ENCODE measurements around the gene CYP3A7.
"Not testable (repeated sequence)": the region's sequence is repeated elsewhere in the genome, so short reads cannot be mapped to it uniquely, and the experiment has no call there.

Gene CYP3A7

GRCh38 chr7:99740573-99741440 lies 5.8 kb upstream of the CYP3A7 start:
- no peak for DNase-seq

GRCh38 chr7:99739699-99740572 lies 4.9 kb upstream of the CYP3A7 start:
- DNase-seq = no peak

DNA sequence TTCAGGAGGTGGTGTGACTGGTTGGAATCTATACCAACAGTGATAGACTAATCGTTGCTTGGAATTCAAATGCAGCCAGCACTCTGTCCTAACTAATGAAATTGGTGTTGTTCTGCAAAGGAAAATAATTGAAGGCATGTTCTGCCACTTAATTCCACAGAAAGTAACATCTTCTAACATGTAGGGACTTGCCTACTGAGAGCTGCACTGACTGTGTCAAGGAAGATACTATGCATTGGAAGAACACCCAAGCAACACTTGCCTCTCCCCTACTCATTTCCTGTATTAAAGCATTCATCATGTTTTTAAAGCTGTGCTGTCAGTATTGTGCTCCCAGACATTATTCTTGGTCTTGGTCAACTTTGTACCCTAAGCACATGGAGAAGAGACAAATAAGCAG lies 2.7 kb upstream of the CYP3A7 start:
- DNase-seq = no peak

DNA sequence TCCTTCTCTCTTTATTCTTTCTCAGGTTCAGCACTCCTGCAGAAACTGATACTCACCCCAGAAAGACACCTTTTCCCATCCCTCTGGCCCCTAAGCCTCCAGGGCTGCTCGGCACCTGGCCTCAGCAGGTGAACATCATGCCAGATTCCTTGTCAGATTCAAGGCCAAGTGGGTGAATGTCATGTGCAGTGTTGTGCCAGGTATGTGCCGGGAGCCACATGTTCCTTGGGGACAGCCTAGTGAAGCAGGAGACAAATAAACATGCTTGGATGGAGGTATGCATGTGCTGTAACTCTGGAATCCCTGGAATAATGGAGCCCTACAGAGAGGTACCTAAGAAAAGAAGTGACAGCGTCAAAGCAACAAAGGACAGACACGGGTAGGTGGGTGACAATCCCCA lies 1.7 kb upstream of the CYP3A7 start:
- DNase-seq = not testable (repeated sequence)

DNA sequence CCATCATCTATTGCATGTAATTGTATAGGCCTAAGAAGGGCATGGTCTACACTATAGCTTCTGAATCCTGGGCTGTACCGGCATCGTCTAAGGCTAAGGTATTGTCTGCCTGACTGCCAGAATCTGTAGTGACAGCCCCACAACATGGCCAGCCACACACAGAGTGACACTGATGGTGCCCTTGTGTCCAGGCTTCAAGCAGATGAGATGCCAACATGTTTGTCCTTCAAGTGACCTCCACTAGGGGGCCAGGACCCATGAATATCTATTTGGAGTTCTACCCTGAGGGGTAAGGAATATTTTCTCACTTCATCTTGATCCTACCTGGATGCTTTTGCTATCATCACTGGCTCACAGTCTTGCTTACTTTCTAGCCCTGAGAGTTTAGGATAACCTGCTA lies 1.5 kb downstream of the CYP3A7 start:
- DNase-seq = no peak

- no peak for DNase-seq
Measured at GRCh38 chr7:99733003-99733402, 2.0 kb downstream of the CYP3A7 start.

DNA sequence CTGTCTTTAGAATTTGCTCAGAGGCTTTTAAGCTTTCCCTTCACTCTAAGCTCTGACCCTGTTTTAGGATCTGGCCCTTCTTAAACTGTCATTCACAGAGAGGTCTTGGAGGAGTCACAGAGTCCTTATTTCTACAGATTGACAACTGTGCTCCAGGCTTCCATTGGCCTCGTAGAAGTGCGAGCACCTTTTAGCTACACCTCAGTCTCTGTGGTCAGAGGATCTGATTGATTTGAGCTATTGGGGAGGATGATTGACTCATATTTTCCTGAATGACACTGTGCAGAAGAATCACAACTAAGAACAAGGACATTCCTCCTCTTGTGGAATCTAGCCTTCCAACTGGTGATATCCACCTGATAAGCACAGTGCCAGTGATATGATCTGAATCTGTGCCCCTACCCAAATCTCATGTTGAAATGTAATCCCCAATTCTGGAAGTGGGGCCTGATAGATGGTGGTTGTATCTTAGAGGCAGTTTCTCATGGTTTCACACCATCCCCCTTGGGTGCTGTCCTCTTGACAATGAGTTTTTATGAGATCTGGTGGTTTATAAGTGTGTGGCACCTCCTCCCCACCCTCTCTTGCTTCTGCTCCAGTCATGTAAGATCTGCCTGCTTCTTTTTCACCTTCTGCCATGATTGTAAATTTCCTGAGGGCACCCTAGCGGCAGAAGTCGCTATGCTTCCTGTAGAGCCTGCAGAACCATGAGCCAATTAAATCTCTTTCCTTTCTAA lies 3.2 kb downstream of the CYP3A7 start:
- no peak for DNase-seq

GRCh38 chr7:99730992-99731391 lies 4.0 kb downstream of the CYP3A7 start:
- no peak for DNase-seq

GRCh38 chr7:99730238-99730810 lies 4.7 kb downstream of the CYP3A7 start:
- DNase-seq = no peak

GRCh38 chr7:99729486-99730237 lies 5.3 kb downstream of the CYP3A7 start:
- DNase-seq = no peak

DNA sequence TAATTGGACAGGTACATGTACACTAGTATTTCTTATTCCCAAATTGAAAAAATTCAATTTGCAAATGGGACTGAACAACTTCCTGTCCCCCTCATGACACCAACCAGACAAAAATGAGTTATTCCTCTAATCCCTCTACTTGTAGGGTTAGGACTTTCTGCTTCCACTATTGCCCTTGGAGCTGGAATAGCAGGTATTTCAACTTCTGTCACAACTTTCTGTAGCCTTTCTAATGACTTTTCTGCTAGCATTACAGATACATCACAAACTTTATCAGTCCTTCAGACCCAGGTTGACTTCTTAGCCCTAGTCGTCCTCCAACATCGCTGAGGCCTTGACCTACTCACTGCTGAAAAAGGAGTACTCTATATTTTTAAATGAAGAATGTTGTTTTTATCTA lies 6.4 kb downstream of the CYP3A7 start:
- DNase-seq = no peak

- DNase-seq = not testable (repeated sequence)
Measured at GRCh38 chr7:99723201-99723600, 11.8 kb downstream of the CYP3A7 start.

GRCh38 chr7:99720800-99721595 lies 14.0 kb downstream of the CYP3A7 start:
- no peak for DNase-seq

DNA sequence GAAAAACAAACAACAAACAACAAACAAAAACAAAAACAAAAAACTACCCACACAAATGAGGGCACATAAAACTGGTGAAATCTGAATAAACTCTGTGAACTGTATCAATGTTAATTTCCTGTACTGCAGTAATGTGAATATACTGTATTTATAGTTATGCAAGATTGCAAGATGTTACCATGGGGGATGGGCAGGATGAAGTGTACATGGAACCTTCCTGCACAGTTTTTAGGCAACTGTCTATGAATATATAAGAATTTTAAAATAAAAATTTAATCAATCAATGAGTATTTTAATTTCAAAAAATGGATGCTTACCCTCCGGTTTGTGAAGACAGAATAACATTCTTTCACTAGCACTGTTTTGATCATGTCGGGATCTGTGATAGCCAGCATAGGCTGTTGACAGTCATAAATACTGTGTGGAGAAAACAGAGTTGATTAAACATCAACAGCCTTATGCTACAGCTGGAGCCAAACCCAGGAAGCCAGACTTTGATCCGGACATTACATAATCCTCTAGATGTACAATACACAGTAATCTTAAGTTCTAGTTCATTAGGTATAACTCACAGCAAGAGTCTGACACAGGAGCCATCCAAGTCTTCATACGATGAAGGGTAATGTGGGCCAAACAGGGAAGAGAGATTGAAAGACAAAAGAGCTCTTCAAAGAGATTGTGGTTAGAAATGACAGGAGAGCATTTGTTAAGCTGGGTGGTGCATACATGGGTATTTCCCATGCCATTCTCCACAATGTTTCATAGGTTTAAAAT lies 14.8 kb downstream of the CYP3A7 start:
- no peak for DNase-seq

DNA sequence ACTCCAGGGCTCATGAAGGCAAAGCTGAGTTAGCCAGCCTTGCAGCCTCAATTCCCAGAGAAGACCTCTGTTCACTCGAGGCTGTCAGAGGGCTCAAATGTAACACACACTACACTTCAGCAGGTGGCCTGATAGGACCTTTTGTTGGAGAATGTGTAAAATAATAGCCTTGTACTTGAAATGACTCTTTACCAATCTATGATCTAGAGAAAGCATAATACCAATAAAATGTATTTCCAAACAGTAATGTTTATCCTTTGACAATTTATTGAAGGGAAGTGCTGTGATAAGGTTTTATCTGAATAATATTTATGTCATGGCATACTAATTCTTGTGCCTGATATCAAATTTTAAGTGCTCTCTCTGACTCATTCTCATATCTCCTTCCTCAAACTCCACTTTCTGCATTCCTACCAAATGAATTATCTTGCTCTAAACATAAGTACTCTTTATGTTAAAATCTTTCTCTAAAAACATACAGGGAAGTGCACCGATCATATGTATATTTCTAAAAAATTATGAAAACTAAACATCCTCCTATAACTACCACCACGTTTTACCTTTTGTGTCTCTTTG lies 20.9 kb downstream of the CYP3A7 start:
- no peak for DNase-seq

GRCh38 chr7:99709838-99710578 lies 25.0 kb downstream of the CYP3A7 start:
- DNase-seq = no peak

DNA sequence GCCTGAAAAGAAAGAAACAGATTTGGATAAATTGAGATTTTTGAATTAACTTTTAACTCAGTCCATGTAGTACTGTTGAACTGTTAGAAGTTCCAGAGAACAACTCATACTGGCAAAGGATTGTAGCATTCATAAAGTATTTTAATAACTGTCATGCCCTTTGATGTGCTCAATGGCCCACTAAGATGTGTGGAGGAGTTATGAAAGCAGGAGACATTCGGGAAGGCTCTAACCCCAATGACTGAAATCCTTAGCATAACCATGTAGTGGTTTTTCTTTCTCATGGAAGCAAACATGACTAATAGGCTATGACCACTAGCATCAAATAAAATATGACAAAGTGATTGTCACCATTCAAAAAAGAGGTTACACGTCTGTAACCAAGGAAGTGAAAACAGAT lies 25.7 kb downstream of the CYP3A7 start:
- no peak for DNase-seq

DNA sequence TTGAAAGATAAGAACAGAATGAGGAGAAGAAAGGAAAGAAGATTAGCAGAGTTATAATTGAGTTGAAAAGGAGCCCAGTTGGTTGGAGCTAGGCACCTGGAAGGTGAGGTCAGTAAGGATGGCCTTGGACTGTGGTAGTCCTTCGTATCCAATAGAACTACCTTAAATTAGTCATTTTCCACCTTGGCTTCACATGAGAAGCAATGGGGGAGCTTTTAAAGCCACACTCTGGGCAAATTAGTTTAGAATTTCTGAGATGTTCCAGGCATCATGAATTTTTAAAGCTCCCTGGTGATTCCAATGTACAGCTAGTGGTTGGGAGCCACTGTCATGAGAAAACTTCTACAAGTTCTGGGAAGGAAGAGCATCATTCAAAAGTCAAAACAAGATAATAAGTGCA lies 27.9 kb downstream of the CYP3A7 start:
- DNase-seq = no peak

- DNase-seq = no peak
Measured at GRCh38 chr7:99699946-99700345, 35.0 kb downstream of the CYP3A7 start.

Measured in T-helper 9 cell (primary cell).